Nephron progenitor cell (in vitro differentiated cells): Measurements from ENCODE around the gene WNT5A.

Source experiments
- DNase-seq: peaks from one replicate; pipeline ENCODE4 v3.0.0; 2021
- H3K27ac Mint-ChIP-seq: 2 replicates; pipeline ENCODE4 v1.8.0; 2021; ENCODE audit warnings: mild to moderate bottlenecking, moderate library complexity, mixed read lengths
- H3K27me3 Mint-ChIP-seq: 2 replicates; pipeline ENCODE4 v1.8.0; 2021; ENCODE audit warnings: mild to moderate bottlenecking, low read depth, mixed read lengths; ENCODE audit not compliant: poor library complexity
- H3K36me3 Mint-ChIP-seq: 2 replicates; pipeline ENCODE4 v1.8.0; 2021; ENCODE audit warnings: low read depth, mixed read lengths
- H3K4me1 Mint-ChIP-seq: 2 replicates; pipeline ENCODE4 v1.8.0; 2021; ENCODE audit warnings: mixed read lengths
- H3K4me3 Mint-ChIP-seq: 2 replicates; pipeline ENCODE4 v1.8.0; 2021; ENCODE audit warnings: mild to moderate bottlenecking, moderate library complexity, mixed read lengths
- H3K9me3 Mint-ChIP-seq: 2 replicates; pipeline ENCODE4 v1.8.0; 2021; ENCODE audit warnings: mild to moderate bottlenecking, moderate library complexity, mixed read lengths
- TF ChIP-seq, protein P1 (sequence below): fragments of 200-600 bp; sonication (generic); IDR thresholded peaks from 2 replicates; pipeline ENCODE4 v1.5.0; 2021; ENCODE audit warnings: antibody characterized with exemption

WNT5A gene

DNA sequence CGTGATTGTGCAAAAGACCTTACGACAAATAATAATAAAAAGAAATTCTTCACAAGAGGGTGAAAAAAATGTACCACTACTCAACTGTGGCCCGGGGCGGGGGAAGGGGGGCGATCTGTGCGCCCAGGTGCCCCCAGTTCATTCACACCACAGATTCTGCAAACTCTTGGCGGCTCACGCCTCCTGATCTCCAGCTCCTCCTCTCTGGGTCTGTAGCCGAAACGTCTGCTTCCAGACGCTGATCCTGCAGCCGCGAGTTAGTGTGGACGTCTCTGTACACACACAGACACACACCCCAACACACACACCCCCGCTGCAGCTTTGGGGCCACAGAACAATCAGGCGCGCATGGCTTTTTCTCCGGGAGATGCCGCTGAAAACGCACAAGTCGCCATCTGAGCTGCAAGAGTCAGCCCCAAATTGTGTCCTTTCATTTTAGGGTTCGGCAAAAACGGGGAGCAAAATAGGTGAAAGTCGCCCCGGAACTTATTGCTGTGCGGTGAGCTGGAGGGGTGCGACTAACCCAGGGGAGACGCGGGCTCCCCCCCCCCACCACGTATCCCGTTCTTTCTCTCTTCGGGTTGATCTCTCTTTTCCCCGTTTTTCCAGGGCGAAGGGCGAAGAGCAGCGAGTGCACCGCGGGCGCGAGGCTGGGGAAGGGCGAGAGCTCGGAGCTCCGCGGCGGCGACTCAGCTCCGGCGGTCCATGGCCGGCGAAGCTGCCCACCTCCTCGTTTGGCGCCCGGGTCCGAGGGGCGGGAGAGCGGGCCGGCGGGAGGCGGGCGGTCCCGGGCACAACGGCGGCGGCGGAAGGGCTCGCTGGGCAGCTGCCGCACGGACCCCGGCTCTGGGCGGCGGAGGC is 505 bp upstream of the WNT5A start:
- TF ChIP-seq, protein P1, sequence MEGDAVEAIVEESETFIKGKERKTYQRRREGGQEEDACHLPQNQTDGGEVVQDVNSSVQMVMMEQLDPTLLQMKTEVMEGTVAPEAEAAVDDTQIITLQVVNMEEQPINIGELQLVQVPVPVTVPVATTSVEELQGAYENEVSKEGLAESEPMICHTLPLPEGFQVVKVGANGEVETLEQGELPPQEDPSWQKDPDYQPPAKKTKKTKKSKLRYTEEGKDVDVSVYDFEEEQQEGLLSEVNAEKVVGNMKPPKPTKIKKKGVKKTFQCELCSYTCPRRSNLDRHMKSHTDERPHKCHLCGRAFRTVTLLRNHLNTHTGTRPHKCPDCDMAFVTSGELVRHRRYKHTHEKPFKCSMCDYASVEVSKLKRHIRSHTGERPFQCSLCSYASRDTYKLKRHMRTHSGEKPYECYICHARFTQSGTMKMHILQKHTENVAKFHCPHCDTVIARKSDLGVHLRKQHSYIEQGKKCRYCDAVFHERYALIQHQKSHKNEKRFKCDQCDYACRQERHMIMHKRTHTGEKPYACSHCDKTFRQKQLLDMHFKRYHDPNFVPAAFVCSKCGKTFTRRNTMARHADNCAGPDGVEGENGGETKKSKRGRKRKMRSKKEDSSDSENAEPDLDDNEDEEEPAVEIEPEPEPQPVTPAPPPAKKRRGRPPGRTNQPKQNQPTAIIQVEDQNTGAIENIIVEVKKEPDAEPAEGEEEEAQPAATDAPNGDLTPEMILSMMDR, result no peak
- Mint-ChIP-seq H3K4me3 (peak overlapping the region; percentile 95), H3K4me1 (peaks cover 67% of the 10 kb centered on the region), H3K27ac (peak overlapping the region; percentile 96), H3K36me3 (no peaks in the 10 kb centered on the region), H3K9me3 (no peaks in the 10 kb centered on the region), H3K27me3 (peaks cover 15% of the 10 kb centered on the region)
- peak; percentile 66 for DNase-seq

DNA sequence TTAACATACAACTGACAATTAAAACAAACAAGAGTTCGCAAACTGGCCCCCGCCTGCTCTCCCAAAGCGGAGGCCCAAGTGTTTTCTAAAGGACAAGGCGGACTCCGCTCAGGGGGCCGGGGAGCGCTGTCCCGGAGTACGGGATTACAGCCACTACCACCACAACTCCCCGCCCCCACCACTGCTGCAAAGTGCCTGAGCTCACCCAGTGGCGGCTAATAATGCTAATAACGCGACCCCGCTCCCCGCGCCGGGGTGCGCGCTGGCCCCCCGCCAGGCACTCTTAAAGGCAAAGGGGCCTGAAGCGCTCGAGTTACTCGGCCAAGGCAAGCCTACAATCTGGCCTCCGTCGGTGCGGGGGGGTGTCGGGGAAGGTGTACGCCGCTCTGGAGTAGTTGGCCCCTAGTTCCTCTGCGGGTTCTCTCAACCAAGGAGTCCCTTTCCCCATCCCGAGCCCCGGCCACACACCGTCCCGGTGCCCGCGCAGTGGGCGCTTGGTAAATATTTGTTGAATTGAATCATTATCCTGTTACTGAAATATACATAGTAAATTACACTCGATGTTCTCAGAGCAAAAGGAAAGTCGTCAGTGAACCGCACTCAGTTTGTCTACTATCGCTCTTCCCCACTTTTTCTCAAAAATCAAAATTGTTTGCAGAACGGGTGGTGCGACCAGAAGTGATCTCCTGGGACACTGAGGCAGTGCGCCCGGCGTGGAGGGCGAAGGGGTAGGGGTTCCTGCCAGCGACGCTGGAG is 827 bp downstream of the WNT5A start:
- Mint-ChIP-seq H3K27ac (peak overlapping the region; percentile 99), H3K9me3 (no peaks in the 10 kb centered on the region), H3K4me1 (peaks cover 62% of the 10 kb centered on the region), H3K4me3 (peak overlapping the region; percentile 95), H3K27me3 (peaks cover 13% of the 10 kb centered on the region), H3K36me3 (no peaks in the 10 kb centered on the region)
- peak; percentile 79 for DNase-seq
- TF ChIP-seq, protein P1, result no peak

DNA sequence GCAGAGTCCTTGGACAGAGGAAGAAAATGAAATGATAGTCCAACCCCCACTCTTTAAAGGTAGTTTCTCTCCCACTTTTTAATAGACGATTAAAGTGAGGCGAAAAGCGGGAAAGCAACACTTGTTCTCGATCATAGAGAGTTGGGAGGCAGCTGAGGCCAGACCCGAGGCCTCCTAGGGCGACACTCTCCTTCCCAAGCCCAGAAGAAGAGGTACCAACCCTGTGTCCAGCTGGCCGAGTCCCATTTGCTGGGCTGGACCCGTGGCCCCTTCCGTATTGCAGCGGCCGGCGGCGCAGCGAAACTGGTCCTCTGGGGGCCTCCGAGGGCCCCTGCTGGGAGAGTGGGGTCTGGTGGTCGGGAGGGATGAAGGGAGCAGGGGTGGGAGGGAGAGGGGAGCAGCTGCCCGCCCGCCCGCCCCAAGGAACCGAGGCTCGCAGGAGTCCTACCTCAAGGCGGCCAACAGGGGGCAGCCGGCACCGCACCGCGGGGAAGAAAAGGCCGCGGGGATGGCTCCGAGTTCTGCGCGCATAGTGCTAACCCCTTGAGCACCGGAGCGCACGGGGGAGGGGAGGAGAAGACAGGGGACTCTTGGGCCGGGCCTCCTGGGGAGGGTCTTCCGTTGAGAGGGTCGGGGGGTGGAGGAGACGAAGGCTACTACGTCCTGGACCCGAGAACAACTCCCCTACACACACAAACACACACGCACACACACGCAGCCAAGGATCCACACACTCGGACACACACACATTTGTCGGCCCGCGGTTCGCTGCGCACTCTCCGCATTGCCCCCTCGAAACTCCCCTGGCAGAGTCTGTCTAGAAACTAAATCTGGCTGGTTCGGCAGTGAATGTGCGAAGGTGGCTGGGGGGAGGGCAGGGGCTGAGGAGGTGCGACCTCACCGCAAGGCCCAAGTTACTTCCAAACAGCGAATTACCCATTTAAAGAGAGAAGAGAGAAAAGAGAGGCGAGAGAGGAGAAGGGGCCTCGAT is 2.0 kb downstream of the WNT5A start:
- peak overlapping the region; percentile 95 for H3K4me3 Mint-ChIP-seq
- peak overlapping the region; percentile 99 for H3K27ac Mint-ChIP-seq
- peaks cover 62% of the 10 kb centered on the region for H3K4me1 Mint-ChIP-seq
- TF ChIP-seq, protein P1, result peak; percentile 87
- peak; percentile 91 for DNase-seq
- H3K9me3 Mint-ChIP-seq, result no peaks in the 10 kb centered on the region
- peaks cover 13% of the 10 kb centered on the region for H3K27me3 Mint-ChIP-seq
- H3K36me3 Mint-ChIP-seq, result no peaks in the 10 kb centered on the region

DNA sequence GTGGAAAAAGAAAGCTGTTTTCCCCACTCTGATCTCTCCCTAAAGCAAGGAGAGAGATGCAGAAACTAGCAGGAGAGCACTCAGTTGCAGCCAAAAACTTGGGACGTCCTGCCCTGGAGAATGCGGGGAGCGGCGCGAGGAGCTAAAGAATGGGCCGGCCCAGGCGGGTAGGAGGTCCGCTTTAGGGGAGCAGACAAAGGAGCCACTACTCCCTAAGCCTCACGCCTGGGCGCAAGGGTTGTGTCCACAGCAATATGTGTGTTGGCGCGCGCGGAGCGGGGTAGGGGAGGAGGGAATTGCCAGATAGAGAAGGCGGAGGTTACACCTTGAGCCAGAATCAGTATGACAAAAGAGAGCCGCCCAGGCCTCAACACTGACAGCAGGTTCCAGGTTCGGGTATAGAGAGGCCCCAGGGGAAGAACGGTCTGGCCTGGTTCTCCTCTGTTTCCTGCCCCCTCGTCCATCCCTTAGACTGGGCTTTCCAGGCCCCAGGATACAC is 2.9 kb downstream of the WNT5A start:
- TF ChIP-seq, protein P1, result no peak
- Mint-ChIP-seq H3K27me3 (peaks cover 7% of the 10 kb centered on the region), H3K27ac (peak overlapping the region; percentile 88), H3K4me1 (peaks cover 62% of the 10 kb centered on the region), H3K9me3 (no peaks in the 10 kb centered on the region), H3K36me3 (peaks cover 6% of the 10 kb centered on the region), H3K4me3 (peak overlapping the region; percentile 95)
- peak; percentile 36 for DNase-seq

DNA sequence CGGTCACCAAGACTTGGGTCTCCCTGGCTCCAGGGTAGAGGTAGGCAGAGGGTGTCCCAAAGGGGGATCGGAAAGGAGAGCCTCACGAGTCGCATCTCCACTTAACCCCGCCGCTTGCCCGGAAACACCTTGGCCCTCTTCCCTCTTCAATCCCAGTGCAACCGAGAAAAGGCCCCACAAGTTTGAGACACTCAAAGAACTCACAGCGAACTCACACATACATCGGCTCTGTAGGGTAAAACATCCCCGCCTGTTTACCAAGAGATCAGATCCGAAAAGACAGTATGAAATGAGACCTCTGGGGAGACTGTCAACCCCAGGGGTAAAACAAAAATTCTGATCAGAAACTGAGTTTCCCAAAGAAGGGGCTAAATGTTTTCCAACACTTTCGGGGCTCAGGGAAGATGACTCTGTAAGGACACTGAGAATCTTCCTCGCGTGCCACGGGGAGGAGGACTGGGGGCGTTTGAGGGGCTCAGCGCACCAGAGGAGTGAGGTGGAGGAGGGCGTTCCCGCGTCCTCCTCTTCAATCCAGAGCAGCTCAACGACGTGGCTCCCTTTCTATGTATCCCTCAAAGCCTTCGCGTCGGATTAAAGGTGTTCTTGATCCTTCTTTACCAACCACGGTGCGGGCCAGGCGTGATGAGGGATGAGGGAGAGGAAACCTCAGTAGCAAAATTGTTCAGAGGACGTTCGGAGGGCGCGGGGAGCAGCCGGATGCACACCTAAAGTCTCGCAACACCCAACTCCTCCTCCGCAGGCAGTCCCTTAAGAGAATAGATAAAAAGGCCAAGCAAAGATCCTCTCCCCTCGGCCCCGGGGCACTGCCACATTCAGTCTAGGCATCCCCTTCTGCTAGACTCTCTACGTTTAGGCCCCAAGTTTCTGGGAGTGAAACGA is 3.7 kb downstream of the WNT5A start:
- peak; percentile 28 for DNase-seq
- Mint-ChIP-seq H3K27me3 (peaks cover 3% of the 10 kb centered on the region), H3K4me3 (peak overlapping the region; percentile 95), H3K36me3 (peaks cover 12% of the 10 kb centered on the region), H3K27ac (peak overlapping the region; percentile 88), H3K4me1 (peaks cover 63% of the 10 kb centered on the region), H3K9me3 (no peaks in the 10 kb centered on the region)
- TF ChIP-seq, protein P1, result no peak
